ENCODE data around the gene IDH1.

DNA sequence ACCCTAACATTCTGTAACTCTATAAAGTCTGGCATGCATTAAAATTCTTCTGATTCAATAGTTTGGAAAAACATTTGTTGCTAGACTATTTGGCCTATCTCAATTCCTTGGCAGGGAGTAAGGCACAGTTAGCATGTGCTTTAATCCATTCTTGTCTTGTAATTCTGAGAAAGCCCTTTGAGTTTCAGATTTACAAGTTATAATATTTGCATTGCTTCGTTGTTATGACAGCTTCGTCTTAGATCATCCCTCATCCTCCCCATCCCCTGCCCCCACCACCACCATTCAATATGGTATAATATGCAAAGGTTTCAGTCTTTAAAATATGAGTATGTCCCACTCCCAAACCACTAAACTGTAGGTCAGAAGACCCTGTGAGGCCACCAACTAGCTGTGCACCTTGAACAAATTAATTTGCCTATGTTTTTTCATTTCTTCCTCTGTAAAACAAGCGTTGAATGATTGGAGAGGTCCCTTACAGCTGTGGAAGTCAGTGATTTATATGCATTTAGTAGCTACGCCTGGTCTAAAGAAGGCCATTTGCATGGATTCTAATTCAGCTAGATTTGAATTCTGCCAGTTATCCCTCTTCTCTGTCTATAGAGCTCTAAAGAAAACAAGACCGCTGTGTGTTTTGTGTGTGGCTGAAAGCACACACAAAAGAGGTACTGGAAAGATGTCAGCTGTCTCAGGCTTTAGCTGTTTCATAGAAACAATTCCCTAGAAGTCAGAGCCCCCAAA lies 65.6 kb downstream of the IDH1 start:
- TF ChIP-seq, protein P1, sequence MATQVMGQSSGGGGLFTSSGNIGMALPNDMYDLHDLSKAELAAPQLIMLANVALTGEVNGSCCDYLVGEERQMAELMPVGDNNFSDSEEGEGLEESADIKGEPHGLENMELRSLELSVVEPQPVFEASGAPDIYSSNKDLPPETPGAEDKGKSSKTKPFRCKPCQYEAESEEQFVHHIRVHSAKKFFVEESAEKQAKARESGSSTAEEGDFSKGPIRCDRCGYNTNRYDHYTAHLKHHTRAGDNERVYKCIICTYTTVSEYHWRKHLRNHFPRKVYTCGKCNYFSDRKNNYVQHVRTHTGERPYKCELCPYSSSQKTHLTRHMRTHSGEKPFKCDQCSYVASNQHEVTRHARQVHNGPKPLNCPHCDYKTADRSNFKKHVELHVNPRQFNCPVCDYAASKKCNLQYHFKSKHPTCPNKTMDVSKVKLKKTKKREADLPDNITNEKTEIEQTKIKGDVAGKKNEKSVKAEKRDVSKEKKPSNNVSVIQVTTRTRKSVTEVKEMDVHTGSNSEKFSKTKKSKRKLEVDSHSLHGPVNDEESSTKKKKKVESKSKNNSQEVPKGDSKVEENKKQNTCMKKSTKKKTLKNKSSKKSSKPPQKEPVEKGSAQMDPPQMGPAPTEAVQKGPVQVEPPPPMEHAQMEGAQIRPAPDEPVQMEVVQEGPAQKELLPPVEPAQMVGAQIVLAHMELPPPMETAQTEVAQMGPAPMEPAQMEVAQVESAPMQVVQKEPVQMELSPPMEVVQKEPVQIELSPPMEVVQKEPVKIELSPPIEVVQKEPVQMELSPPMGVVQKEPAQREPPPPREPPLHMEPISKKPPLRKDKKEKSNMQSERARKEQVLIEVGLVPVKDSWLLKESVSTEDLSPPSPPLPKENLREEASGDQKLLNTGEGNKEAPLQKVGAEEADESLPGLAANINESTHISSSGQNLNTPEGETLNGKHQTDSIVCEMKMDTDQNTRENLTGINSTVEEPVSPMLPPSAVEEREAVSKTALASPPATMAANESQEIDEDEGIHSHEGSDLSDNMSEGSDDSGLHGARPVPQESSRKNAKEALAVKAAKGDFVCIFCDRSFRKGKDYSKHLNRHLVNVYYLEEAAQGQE (IDR thresholded peaks at IDR 0.05; ENCODE audit: insufficient replicate concordance, low read depth): no peak
- TF ChIP-seq, protein P2, sequence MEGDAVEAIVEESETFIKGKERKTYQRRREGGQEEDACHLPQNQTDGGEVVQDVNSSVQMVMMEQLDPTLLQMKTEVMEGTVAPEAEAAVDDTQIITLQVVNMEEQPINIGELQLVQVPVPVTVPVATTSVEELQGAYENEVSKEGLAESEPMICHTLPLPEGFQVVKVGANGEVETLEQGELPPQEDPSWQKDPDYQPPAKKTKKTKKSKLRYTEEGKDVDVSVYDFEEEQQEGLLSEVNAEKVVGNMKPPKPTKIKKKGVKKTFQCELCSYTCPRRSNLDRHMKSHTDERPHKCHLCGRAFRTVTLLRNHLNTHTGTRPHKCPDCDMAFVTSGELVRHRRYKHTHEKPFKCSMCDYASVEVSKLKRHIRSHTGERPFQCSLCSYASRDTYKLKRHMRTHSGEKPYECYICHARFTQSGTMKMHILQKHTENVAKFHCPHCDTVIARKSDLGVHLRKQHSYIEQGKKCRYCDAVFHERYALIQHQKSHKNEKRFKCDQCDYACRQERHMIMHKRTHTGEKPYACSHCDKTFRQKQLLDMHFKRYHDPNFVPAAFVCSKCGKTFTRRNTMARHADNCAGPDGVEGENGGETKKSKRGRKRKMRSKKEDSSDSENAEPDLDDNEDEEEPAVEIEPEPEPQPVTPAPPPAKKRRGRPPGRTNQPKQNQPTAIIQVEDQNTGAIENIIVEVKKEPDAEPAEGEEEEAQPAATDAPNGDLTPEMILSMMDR (IDR thresholded peaks at IDR 0.05; ENCODE audit: insufficient read depth, low read length): no peak
- TF ChIP-seq POLR2AphosphoS5 (IDR thresholded peaks at IDR 0.05; ENCODE audit: low read depth) (no peak), GABPA (IDR thresholded peaks at IDR 0.05; ENCODE audit: low read depth) (no peak)

All from HL-60 (cell line).